Measurements from ENCODE around the gene ARHGEF28. TPM values are rescaled to one million over a fixed set of nuclear protein-coding genes. Genes with fewer than 3 reads are reported as not detected.

ARHGEF28 gene
- total RNA-seq, 4 donors from 2014 or later, result 12.7 to 31.2 (median 19.2) TPM

- peak; percentile 80 for DNase-seq (ENCODE audit: extremely low spot score)
- peaks cover 0 to 7% (median 6%) of the 10 kb centered on the region in 4 donors for H3K9me3 ChIP-seq
- WGBS, result 37% methylated on average over 5 of the region's 5 CpGs
- H3K27me3 ChIP-seq, result peaks cover 0 to 5% (median 1%) of the 10 kb centered on the region in 4 donors
- no peak overlapping the region for H3K27ac ChIP-seq (replicated peaks in 1 of 4)
- intact Hi-C loops (cut with DNase I), result no loop called here
- H3K36me3 ChIP-seq, result no peaks in the 10 kb centered on the region
- no peak overlapping the region for H3K4me3 ChIP-seq
- no peaks in the 10 kb centered on the region for H3K4me1 ChIP-seq
- no peak for TF ChIP-seq POLR2AphosphoS5 (IDR thresholded peaks at IDR 0.05)
- TF ChIP-seq, protein P1, sequence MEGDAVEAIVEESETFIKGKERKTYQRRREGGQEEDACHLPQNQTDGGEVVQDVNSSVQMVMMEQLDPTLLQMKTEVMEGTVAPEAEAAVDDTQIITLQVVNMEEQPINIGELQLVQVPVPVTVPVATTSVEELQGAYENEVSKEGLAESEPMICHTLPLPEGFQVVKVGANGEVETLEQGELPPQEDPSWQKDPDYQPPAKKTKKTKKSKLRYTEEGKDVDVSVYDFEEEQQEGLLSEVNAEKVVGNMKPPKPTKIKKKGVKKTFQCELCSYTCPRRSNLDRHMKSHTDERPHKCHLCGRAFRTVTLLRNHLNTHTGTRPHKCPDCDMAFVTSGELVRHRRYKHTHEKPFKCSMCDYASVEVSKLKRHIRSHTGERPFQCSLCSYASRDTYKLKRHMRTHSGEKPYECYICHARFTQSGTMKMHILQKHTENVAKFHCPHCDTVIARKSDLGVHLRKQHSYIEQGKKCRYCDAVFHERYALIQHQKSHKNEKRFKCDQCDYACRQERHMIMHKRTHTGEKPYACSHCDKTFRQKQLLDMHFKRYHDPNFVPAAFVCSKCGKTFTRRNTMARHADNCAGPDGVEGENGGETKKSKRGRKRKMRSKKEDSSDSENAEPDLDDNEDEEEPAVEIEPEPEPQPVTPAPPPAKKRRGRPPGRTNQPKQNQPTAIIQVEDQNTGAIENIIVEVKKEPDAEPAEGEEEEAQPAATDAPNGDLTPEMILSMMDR (IDR thresholded peaks at IDR 0.05), result no peak
- no peak for TF ChIP-seq POLR2A (IDR thresholded peaks at IDR 0.05; ENCODE audit: low read depth)
- TF ChIP-seq EP300 (IDR thresholded peaks at IDR 0.05), result no peak
Measured at GRCh38 chr5:73946919-73947602, 321.1 kb downstream of the ARHGEF28 start.

GRCh38 chr5:73947906-73948640, 322.1 kb downstream of the ARHGEF28 start:
- no peak overlapping the region for H3K4me3 ChIP-seq

DNA sequence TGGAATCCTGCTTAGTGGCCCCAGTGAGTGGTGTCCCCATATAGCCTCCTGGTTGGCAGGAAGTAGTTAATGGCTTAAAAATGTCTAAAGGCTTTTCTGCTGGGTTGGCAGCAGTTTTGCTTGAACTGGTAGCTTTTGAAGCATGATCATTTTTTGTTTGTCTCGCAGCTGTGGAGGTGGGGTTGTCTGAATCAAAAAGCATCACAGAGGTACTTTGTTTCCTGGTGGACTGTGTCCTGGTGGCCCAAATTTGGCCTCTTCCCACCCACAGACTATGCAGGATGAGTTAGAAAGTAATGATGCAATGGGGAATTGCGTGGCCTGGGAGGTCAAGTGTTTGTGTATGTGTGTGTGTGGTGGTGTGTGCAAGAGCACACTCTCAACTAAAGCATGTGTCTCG, 322.7 kb downstream of the ARHGEF28 start:
- H3K36me3 ChIP-seq, result no peaks in the 10 kb centered on the region
- intact Hi-C loops (cut with DNase I), result no loop called here
- DNase-seq (ENCODE audit: extremely low spot score), result peak; percentile 37
- peaks cover 0 to 5% (median 1%) of the 10 kb centered on the region in 4 donors for H3K27me3 ChIP-seq
- no peak overlapping the region for H3K4me3 ChIP-seq
- no peak overlapping the region for H3K27ac ChIP-seq (replicated peaks in 1 of 4)
- TF ChIP-seq, protein P1 (IDR thresholded peaks at IDR 0.05), result no peak
- TF ChIP-seq POLR2AphosphoS5 (IDR thresholded peaks at IDR 0.05), result no peak
- TF ChIP-seq EP300 (IDR thresholded peaks at IDR 0.05), result no peak
- TF ChIP-seq POLR2A (IDR thresholded peaks at IDR 0.05; ENCODE audit: low read depth), result no peak
- no peaks in the 10 kb centered on the region for H3K4me1 ChIP-seq
- WGBS, result 71% methylated on average over 3 of the region's 3 CpGs
- no peaks in the 10 kb centered on the region for H3K9me3 ChIP-seq

More at GRCh38 chr5:73947906-73948640, 322.1 kb downstream of the ARHGEF28 start:
- intact Hi-C loops (cut with DNase I), result no loop called here
- Histone ChIP-seq H3K9me3 (peaks cover 0 to 3% (median 0%) of the 10 kb centered on the region in 4 donors), H3K36me3 (no peaks in the 10 kb centered on the region), H3K27ac (replicated peaks in 1 of 4) (no peak overlapping the region), H3K4me1 (no peaks in the 10 kb centered on the region), H3K27me3 (peaks cover 0 to 5% (median 1%) of the 10 kb centered on the region in 4 donors)
- TF ChIP-seq EP300 (IDR thresholded peaks at IDR 0.05), result no peak
- TF ChIP-seq, protein P1 (IDR thresholded peaks at IDR 0.05), result no peak
- TF ChIP-seq POLR2A (IDR thresholded peaks at IDR 0.05; ENCODE audit: low read depth), result no peak
- no peak for TF ChIP-seq POLR2AphosphoS5 (IDR thresholded peaks at IDR 0.05)
- WGBS, result 50% methylated on average over 9 of the region's 9 CpGs
- DNase-seq (ENCODE audit: extremely low spot score), result peak; percentile 45

DNA sequence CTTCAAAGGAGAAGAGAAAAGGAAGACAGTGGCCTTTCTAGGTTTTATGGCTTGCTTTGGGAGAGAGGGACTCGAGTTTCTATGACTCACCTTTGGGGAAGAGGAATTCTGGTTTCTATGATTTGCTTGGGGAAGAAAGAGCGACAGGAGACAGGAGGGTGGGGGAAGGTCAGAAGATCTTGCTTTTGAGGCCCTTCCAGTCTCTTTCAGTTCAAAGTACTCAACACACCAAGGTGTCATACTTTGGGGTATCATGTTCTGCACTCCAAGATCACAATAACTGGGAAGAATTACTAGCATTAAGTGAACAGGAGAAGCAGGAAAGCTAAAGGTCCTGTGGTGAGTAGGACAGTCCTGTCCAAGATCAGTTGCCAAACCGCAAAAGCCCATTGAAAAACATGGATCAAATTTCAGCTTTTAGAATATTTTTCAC, 324.5 kb downstream of the ARHGEF28 start:
- Histone ChIP-seq H3K36me3 (no peaks in the 10 kb centered on the region), H3K27ac (replicated peaks in 1 of 4) (no peak overlapping the region), H3K27me3 (peaks cover 0 to 3% (median 0%) of the 10 kb centered on the region in 4 donors), H3K4me3 (no peak overlapping the region), H3K4me1 (no peaks in the 10 kb centered on the region), H3K9me3 (no peaks in the 10 kb centered on the region)
- 89% methylated on average over 3 of the region's 3 CpGs for WGBS
- TF ChIP-seq POLR2A (IDR thresholded peaks at IDR 0.05; ENCODE audit: low read depth), result no peak
- no peak for TF ChIP-seq POLR2AphosphoS5 (IDR thresholded peaks at IDR 0.05)
- TF ChIP-seq EP300 (IDR thresholded peaks at IDR 0.05), result no peak
- intact Hi-C loops (cut with DNase I), result no loop called here
- DNase-seq (ENCODE audit: extremely low spot score), result peak; percentile 19

DNA sequence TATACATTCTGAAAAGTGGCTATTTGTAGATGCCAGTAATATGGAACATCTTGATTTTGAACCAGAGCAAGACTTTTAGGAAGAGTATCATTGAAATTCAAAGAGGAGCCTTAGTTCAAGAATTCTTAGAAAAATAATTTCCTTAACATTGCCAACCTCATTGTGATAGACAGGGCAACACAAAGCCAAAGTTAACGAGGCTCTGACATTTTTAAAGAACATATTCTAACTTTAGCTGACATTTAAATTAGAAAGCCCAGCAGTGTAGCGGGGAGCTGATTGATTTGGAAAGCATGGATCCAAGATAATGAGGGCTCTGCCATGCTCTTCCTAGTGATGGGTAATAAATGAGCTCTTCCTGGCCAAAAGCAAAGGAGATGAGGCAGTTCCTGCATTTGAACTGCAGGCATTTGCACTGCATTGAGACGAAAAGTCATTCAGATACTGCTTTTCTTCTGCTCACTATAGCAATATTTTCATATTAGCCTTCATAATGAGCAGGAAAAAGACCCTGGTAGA, 325.0 kb downstream of the ARHGEF28 start:
- WGBS, result 84% methylated on average over 3 of the region's 3 CpGs
- Histone ChIP-seq H3K9me3 (no peaks in the 10 kb centered on the region), H3K27ac (replicated peaks in 1 of 4) (no peak overlapping the region), H3K4me1 (no peaks in the 10 kb centered on the region), H3K36me3 (no peaks in the 10 kb centered on the region), H3K4me3 (no peak overlapping the region), H3K27me3 (peaks cover 0 to 3% (median 0%) of the 10 kb centered on the region in 4 donors)
- TF ChIP-seq, protein P1 (IDR thresholded peaks at IDR 0.05), result no peak
- TF ChIP-seq POLR2AphosphoS5 (IDR thresholded peaks at IDR 0.05) (no peak), EP300 (IDR thresholded peaks at IDR 0.05) (no peak), POLR2A (IDR thresholded peaks at IDR 0.05; ENCODE audit: low read depth) (no peak)
- peak; percentile 1 for DNase-seq (ENCODE audit: extremely low spot score)
- intact Hi-C loops (cut with DNase I), result no loop called here
